ENCODE data around the gene PALM3.

DNA sequence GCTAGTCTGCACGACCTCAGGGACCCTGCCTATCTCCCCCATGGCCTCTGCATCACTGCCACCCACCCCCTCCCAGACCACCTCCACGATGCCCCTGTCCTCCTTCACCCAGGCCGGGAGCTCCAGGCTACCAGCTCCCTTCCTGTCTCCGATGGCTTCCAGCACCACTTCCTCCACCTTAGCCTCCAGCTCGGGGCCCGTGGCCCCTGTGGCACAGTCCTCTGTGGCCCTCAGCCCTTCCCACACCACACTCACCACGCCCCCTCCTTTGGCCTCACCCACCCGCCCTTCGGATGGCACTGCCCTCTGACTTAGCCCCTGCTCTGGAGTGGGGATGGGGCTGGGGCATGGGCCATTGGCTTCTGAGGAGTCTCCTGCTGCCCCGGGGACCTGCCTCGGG is 7.2 kb downstream of the PALM3 start:
- TF ChIP-seq FOXP2 (optimal IDR thresholded peaks at IDR 0.05; ENCODE audit: borderline replicate concordance, extremely low read depth, extremely low read length, insufficient read depth) (no peak), POLR2AphosphoS5 (IDR thresholded peaks at IDR 0.05; ENCODE audit: low read depth, low read length) (no peak)

Measured in PFSK-1 (cell line).